GM21717 (cell line): ENCODE data around the gene CNPY2.
A peak's percentile ranks its signal among the peaks of the same experiment; 100 is the strongest.
"Not testable (repeated sequence)": the region's sequence is repeated elsewhere in the genome, so short reads cannot be mapped to it uniquely, and the experiment has no call there.

Experiments
- ATAC-seq: cut with Tn5 transposase; IDR thresholded peaks from one replicate; pipeline ENCODE4 v1.9.1; 2021; ENCODE audit warnings: mild to moderate bottlenecking, moderate library complexity; ENCODE audit not compliant: unreplicated experiment

The CNPY2 gene

DNA sequence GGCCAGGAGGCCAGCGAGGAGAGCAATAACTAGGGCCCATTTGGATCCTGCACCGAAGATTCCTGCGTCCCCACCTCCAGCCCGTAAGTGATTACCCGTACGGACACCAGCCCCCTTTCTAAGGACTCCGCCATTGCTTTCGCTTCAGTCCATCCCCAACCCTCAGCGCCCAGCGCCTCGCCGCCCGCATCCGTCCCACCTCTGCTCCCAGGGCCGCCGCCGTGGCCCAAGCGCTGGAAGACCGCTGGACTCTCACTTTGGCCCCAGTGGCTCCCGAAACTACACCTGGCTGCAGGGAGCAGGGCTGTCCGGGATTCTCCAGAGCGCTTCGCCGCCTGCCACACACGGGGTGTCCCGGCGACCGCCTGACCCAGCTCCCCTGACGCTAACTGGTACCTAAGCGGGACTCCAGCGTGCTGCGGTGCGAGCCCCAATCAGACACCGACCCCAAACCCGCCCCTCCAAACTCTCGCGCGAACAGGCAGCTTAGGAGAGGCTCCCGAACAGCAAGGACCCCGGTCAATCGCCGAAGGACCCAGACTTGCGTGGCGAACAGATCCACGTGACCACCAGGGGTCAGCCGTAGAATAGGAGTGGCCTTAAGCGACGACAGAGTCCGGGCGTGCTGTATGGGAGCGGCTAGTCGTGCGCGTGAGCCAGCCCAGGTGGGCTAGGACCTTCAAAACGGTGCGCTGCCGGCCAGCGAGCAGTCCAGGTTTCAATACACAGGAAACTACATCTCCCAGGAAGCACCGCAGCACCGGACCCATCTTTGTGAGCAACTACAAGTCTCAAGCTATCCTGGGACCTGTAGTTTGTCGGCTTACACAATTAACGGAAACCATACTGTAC, at the start of gene CNPY2:
Gene CNPY2, minus strand, starts transcription at position 367 of the 852 bp plus-strand sequence. CDS start 771 bp downstream, outside the sequence.
- peak; percentile 91 for ATAC-seq

DNA sequence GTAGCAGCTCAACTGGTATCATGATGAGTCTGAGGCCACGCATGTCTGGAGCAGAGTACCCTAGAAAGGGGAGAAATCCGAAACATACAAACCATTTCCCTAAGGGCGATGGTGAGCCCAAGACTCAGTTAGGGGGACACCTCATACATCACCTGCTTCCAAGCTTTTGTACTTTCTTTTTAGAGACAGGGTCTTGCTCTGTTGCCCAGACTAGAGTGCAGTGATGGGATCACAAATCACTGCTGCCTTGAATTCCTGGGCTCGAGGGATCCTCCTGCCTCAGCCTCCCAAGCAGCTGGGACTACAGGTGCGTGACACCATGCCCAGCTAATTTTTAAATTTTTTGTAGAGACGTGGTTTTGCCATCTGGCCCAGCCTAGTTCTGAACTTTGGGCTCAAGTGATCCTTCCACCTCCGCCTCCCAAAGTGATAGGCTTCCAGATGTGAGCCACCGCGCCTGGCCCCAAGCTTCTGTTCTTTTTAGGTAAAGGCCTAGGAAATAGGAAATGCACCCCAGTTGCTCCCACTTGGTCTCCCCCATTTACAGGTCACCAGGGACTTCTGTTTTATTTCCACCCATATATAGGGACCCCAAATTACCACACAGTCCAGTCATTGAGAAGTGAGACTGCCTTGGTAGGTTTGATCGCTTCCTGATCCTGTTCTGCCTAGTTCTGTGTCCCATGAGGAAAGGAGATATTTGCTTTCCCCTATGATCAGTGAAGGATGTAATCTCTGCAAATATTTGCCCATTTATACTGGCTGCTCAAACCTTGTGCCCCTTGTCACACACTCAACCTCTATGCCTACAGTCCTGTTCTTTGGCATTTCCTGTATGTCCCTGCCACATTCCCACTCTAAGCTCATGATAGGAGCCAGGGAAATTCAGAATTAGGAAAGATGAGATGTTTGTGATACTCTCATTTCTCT, 46.6 kb upstream of the CNPY2 start, which contains the start of gene APOF:
Gene APOF, minus strand, starts transcription at position 728 of the 930 bp plus-strand sequence. Its CDS starts 112 bp downstream, at position 616.
- no peak for ATAC-seq

DNA sequence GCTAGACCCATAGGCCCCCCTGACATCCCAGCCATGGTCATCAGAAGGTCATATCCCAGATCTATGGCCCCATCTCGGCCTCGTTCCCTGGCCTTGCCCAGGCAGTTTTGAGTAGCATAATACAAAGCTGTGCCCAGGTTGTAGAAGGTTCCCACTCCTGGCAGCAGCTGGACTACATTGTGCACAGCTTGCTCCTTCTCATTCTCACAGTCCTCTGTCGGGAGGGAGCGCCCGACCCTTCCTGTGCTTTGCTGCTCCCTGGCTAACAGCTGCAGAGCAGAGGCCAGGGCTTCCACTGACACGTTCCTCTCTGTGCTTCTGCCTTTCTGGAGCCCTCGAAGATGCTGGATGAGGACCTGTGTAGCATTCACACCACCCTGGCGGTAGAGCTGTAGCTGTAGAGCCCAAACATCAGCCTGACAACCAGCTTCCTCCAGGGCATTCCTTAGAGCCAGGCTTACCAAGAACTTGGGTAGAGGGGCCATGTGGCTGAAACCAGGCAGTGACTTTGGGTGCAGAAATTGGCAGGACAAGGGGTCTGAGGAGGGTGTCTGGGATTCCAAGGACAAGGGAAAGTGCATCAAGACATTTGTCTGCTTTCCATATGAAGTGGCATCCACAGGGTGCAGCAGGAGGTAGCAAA, 45.8 kb upstream of the CNPY2 start:
- ATAC-seq: no peak

DNA sequence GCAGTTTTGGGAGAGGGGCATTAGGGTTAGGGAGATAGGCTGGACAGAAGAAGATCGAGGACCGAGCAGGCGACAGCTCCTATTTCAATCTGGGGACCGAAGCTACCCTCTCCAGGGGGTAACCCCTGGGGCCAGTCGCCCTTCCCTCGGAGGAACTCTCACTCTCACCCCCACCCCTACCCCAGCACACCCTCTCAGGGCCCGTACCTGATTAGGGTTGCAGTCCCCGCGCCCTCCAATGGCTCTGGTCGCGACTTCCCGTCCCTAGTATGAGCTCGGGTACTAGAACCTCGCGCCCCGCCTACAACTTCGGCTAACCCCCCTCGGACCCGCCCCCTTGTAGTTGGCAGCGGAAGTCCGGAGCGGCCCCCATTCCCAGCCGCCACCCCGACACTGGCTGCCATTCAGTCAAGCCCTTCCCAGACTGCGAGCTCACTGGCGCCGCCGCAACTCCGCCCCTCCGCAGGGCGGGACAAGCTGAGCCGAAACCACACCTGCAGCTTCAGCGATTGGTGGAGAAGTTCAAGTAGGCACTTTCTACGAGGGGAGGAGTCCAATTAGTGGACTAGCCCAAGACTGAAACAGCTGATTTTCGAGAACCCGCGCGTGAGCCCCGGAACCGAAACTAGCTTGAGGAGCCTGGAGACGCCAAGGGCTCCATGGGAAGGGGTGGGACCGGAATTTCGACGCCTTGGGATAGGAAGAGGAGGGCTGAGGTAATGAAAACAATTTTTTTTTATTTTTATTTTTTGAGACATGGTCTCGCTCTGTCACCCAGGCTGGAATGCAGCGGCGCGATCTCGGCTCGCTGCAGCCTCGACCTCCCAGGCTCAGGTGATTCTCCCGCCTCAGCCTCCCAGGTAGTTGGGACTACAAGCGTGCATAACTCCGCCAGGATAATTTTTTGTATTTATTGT, 44.3 kb upstream of the CNPY2 start, which contains the start of gene STAT2:
Gene STAT2, minus strand, starts transcription at position 257 of the 917 bp plus-strand sequence. CDS start 3,536 bp downstream, outside the sequence.
- ATAC-seq: peak; percentile 91

DNA sequence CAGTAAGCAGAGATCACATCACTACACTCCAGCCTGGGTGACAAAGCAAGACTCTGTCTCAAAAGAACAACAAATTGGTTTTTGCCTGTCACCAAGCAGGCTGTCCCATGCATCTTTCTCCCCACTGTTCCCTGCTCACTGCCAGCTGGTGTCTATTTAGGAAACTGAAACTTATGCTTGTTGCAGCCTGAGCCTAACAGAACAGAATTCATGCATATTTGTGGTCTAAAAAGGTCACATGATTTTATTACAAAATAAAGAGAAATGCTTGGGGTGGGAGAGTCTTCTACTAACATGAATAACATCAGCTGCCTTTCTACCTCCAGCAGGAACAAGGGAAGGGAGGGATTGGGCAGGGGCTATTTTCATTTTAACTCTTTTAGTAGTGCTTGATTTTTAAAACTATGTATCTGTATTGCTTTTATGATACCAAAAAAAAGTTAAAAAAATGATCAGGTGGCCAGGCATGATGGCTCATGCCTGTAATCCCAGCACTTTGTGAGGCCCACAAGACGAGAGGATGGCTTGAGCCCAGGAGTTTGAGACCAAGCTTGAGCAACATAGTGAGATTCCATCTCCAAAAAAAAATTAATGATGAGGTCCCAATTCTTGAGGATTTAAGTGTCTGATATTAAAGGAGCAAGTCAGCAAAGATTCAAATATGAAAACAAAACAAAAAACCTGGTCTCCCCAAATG, 43.2 kb upstream of the CNPY2 start:
- no peak for ATAC-seq

DNA sequence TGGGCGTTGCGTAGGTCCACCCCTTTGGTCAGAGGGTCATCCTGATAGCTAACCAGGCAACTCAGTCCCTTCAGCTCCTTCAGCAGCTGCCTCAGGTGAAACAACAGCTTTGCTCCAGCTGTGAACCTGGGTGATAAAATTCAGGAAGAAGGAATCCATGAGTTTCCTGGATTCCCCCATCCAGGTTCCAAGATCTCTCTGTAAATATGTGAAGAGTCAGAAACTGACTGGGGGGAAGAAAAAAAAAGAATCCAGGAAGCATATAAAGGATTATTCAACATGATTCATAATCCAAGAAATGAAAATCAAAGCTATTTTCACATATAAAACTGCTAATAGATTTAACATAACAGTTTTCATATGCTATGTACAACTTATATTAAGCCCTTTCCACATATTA, 35.5 kb upstream of the CNPY2 start:
- no peak for ATAC-seq

DNA sequence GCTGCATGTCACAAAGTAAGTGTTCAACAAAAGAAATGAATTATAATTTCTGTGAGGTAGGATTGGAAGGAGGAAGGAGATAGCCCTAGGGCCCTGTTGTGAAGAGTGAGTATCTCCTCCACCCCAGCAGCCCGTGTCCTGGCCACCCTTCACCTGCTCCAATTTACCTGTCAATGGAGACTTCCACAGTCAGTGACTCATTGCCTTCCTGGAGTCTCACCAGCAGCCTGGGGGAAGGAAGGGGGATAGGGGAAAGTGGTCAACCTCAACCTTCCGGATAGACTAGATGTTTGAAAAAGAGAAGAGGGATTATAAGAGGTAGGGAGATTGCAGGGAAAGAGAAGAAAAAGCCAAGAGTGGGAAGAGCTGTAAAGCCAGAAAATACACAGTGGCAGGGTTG, 34.9 kb upstream of the CNPY2 start:
- ATAC-seq: no peak

DNA sequence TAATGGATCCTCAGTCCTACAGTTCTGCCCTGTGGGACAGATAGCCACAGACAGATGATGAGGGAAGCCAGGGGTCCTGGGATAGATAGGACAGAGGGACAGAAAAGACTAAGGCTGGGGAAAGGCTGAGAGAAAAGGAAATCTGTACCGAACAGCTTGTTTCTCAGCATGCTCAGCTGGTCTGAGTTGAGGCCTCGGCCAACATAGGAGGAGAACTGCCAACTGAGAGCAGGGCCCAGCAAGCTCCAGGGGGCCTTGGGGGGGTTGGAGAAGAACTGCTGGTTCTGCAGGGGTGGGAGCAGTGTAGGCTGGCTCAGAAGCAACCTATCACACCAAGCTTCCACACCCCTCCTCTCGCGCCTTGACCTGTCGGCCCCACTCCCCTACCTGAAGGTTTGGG, 33.0 kb upstream of the CNPY2 start:
- ATAC-seq: no peak

DNA sequence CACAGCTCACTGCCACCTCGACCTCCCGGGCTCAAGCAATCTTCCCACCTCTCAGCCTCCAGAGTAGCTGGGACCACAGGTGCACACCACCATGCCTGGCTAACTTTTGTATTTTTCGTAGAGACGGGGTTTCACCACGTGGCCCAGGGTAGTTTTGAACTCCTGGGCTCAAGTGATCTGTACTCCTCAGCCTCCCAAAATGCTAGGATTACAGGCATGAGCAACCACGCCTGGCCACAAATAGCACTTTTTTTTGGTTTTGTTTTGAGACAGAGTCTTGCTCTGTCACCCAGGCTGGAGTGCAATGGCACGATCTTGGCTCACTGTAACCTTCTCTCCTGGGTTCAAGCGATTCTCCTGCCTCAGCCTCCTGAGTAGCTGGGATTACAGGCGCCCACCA, 31.5 kb upstream of the CNPY2 start:
- ATAC-seq: not testable (repeated sequence)

DNA sequence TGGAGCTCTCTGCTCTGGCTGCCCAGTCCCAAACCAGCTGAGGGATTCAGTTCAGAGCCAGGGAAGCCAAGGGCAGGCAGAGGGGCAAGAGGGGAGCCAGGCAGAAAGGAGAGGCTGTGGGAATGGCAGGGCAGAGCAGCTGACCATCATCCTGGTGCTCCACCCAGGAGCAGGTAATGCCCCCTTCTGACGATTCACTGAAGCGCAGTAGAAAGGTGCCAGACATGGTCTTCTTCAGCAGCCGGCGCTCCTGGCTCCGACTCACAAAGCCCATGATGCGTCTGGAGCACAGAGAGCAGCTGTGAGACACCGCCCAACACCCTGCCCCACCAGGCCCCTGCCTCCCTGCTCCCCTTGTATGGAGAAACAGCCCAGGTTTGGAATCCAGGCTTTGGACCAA, 30.9 kb upstream of the CNPY2 start:
- ATAC-seq: no peak

DNA sequence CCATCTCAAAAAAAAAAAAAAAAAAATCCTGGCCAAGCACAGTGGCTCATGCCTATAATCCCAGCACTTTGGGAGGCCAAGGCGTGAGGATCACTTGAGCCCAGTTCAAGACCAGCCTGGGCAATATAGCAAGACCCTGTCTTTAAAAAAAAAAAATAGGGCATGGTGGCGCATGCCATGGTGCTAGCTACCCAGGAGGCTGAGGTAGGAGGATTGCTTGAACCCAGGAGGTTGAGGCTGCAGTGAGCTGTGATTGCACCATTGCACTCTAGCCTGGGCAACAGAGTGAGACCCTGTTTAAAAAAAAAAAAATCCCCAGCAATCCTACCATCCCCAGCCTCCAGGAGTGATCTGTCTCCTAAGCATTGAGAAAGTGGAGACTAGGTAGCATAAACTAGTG, 26.5 kb upstream of the CNPY2 start:
- ATAC-seq: not testable (repeated sequence)

DNA sequence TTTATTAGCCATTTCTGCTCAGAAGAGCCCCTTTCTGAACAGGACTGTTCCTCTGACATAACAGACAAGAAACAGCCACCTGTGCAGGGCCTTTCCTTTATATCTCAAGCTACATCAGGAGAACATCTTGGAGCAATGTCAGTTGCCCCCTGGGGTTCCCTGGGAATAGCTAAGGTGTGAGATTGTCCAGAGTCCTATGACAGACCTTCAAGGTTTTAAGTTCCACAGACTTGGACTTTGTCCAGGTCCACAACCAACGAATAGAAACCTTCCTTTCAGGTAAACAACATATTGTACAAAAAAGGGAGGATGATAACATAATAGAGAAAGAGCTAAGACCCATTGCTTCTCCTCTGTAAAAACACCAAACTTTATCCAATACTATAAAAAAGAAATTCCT, 25.8 kb upstream of the CNPY2 start:
- ATAC-seq: no peak

DNA sequence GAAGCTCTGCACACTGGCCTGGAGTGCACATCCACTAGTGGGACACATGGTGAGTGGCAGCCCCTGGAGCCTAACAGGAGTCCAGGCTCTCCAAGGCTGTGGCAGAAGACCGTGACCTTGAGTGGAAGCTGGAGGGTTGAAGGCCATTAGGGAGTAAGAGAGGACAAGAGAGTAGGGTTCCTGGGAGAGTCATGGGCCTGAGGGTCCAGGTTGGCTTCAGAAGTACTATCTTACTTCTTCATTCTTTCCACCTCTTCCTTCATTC, 23.3 kb upstream of the CNPY2 start:
- ATAC-seq: no peak

DNA sequence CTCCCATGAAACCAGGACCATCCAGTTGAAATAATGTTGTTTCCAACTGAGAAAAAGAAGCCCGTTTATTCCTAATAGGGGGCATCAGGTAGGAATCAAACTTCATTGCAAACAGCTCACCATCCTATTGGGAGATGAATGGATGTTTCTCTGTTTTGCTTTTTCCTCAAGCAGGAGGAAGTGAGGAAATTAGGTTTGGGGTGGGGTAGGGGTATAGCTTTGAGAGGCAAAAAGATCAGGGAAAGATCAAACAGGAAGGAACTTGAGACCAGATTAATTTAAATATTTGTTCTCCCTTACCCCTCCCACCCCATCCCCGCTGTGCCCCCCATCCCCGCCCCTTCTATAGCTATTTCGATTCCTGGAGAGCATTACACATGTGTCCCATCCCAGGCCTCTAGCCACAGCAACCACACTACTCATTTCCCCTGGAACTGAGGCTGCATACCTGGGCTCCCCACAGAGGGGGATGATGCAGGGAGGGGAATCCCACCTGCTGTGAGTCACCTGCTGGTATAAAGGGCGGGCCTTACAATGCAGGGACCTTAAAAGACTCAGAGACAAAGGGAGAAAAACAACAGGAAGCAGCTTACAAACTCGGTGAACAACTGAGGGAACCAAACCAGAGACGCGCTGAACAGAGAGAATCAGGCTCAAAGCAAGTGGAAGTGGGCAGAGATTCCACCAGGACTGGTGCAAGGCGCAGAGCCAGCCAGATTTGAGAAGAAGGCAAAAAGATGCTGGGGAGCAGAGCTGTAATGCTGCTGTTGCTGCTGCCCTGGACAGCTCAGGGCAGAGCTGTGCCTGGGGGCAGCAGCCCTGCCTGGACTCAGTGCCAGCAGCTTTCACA, 22.7 kb upstream of the CNPY2 start, which contains the start of gene IL23A:
Gene IL23A, plus strand, starts transcription at position 577 of the 850 bp plus-strand sequence. Its CDS starts 161 bp downstream, at position 738.
- ATAC-seq: peak; percentile 41

DNA sequence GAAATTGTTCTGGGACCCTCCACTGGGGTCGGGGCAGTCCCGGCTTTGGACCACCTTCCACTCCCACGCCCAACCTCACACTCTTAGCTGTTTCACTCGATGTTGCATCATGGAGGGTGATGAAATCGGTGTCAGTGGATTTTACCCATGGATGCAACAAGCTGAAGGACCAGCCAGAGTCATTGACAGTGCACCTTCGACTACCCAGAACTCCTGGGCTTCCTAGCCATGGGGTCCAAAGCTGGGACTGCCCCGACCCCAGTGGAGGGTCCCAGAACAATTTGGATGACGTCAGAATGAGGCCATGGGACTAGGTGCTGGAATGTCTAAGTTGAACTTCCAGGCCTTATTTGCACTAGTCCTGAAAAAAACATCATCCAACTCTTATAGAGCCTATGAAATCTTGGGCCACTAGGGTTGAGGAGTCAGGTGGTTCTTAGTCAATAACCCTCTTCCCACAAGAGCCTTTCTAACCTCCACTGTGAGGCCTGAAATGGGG, 22.0 kb upstream of the CNPY2 start:
- ATAC-seq: no peak

DNA sequence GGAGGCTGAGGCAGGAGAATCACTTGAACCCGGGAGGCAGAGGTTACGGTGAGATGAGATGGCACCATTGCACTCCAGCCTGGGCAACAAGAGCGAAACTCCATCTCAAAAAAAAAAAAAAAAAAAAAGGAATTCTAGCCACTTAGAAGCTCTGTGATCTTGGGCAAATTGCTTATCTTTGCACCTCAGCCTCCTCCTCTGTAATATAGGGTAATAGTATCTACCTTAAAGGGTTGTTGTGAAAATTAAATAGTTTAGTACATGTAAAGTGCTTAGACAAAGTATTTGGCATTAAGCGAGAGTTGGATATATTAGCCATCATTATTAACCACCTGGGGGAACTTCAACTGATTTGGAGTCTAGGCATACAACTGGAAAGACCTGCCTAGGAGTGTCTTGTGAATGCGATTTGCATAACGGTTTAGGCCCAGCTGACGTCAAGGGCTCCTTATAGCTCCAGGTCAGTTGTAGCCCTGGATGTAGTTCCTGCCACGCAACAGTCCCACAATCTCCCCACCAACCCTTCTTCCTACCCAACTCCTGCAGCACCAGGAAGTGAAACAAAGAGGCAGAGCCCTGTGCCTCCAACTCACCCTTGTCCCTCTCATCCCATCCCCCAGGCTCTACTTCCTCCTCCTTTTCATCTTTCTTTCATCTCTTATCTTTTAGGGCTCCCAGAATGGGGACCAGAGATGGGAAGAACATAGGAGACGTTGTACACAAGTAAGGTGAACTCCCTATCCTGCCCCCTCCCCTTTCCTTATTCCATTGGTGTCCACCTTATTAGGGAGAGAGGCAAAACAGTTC, 20.8 kb upstream of the CNPY2 start:
- no peak for ATAC-seq

DNA sequence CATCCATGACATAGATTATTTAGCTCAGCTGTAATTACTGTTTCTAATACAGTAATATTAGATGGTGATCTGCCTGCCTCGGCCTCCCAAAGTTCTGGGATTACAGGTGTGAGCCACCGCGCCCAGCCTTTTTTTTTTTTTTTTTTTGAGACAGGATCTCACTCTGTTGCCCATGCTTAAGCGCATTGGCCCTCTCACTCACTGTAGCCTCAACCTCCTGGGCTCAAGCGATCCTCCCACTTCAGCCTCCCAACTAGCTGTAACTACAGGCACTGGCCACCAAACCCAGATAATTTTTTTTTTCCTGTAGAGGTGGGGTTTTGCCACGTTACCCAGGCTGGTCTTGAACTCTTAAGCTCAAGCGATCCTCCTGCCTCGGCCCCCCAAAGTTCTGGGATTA, 19.7 kb upstream of the CNPY2 start:
- ATAC-seq: not testable (repeated sequence)

DNA sequence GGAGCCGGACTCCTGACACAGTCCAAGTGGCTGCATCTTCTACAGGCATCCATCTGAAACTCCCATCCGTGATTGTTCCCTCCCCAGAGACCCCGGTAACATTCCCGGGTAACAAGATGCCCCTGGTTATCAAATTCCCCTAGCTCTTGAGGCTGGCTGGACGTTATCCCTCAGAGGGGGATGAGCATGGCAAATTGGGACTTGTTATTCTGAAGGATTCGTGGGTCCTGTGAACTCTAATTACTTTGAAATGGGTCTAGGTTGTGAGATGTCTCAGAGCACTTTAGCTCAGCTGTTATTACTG, 18.7 kb upstream of the CNPY2 start:
- no peak for ATAC-seq
